Neural cell (in vitro differentiated cells): Measurements from ENCODE around the gene CCDC149.

Experiments
- EP300 ChIP-seq: fragments of 450-650 bp; conservative IDR thresholded peaks from 2 replicates; pipeline ENCODE4 v1.6.1; 2014; ENCODE audit warnings: antibody characterized with exemption, mild to moderate bottlenecking, moderate library complexity; ENCODE audit not compliant: poor library complexity, severe bottlenecking
- TF ChIP-seq, protein P1 (sequence below): fragments of 450-650 bp; IDR thresholded peaks from 2 replicates; pipeline ENCODE4 v1.5.1; 2014; ENCODE audit warnings: antibody characterized with exemption, mild to moderate bottlenecking, moderate library complexity; ENCODE audit not compliant: poor library complexity, severe bottlenecking

DNA sequence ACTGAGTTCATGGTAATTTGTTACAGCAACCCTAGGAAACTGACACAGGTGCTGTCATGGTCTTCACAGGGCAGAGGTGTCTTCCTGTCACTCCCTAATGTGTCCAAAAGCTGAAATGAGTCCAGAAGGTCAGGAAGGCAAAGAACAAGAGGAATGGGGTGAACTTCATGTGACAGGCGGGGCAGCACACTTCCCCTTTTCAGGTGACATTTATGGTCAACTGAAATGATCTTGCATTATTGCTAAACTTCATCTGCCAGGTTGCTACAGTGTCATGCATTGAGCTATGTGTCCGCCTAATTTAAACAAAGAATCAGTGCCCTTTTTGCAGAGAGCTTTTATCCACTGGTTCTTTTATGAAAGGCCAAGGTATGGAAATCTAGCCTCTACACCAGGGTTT is 15.9 kb upstream of the CCDC149 start:
- TF ChIP-seq, protein P1, sequence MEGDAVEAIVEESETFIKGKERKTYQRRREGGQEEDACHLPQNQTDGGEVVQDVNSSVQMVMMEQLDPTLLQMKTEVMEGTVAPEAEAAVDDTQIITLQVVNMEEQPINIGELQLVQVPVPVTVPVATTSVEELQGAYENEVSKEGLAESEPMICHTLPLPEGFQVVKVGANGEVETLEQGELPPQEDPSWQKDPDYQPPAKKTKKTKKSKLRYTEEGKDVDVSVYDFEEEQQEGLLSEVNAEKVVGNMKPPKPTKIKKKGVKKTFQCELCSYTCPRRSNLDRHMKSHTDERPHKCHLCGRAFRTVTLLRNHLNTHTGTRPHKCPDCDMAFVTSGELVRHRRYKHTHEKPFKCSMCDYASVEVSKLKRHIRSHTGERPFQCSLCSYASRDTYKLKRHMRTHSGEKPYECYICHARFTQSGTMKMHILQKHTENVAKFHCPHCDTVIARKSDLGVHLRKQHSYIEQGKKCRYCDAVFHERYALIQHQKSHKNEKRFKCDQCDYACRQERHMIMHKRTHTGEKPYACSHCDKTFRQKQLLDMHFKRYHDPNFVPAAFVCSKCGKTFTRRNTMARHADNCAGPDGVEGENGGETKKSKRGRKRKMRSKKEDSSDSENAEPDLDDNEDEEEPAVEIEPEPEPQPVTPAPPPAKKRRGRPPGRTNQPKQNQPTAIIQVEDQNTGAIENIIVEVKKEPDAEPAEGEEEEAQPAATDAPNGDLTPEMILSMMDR, result no peak
- no peak for TF ChIP-seq EP300
